Uterus (tissue), 2 donors: ENCODE results near the gene PTPRR.

ENCODE experiments used
- POLR2A ChIP-seq, 2 donors: fragments of 450-650 bp; IDR thresholded peaks; one replicate each; pipeline ENCODE4 v1.6.1; 2016; ENCODE audit warnings: antibody characterized with exemption in 2 of 2, mild to moderate bottlenecking in 1 of 2, moderate library complexity in 1 of 2
- TF ChIP-seq, protein P1 (sequence below), 4 experiments: fragments of 200-600 bp in 2 of 4; fragments of 450-650 bp in 2 of 4; sonication (generic) in 2 of 4; IDR thresholded peaks; one replicate each; pipeline ENCODE4 v1.5.1; 2016 to 2019; ENCODE audit warnings: antibody characterized with exemption in 4 of 4, mild to moderate bottlenecking in 2 of 4, moderate library complexity in 1 of 4

DNA sequence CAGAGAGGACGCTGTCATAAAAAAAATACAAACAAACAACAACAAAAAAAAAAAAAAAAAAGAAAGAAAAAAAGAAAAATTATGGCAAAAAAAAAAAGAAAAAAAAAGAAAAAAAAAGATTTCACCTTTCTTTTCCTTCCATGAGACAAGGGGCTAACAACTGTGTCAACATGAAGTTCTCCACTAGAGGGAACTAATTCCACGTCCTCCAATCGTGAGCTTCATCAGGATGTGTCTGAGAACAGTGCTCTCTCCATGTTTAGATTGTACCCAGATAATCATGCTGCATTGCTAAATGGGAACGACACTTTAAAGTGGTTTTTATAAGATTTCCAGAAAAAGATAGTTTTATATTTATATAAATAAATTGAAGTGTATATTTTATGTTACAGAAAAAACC is 187.2 kb downstream of the PTPRR start:
- TF ChIP-seq, protein P1, sequence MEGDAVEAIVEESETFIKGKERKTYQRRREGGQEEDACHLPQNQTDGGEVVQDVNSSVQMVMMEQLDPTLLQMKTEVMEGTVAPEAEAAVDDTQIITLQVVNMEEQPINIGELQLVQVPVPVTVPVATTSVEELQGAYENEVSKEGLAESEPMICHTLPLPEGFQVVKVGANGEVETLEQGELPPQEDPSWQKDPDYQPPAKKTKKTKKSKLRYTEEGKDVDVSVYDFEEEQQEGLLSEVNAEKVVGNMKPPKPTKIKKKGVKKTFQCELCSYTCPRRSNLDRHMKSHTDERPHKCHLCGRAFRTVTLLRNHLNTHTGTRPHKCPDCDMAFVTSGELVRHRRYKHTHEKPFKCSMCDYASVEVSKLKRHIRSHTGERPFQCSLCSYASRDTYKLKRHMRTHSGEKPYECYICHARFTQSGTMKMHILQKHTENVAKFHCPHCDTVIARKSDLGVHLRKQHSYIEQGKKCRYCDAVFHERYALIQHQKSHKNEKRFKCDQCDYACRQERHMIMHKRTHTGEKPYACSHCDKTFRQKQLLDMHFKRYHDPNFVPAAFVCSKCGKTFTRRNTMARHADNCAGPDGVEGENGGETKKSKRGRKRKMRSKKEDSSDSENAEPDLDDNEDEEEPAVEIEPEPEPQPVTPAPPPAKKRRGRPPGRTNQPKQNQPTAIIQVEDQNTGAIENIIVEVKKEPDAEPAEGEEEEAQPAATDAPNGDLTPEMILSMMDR (IDR thresholded peaks at IDR 0.05) = peak; percentile 57 to 75 (median 65)
- TF ChIP-seq POLR2A (IDR thresholded peaks at IDR 0.05) = no peak
